ENCODE data around the gene EPB41L2. TPM values are rescaled to one million over a fixed set of nuclear protein-coding genes. Genes with fewer than 3 reads are reported as not detected.
A peak's percentile ranks its signal among the peaks of the same experiment; 100 is the strongest.

Gene EPB41L2
- total and polyA plus RNA-seq, 3 experiments from 2014 or later = 4.6 to 30.9 (median 27.2) TPM

DNA sequence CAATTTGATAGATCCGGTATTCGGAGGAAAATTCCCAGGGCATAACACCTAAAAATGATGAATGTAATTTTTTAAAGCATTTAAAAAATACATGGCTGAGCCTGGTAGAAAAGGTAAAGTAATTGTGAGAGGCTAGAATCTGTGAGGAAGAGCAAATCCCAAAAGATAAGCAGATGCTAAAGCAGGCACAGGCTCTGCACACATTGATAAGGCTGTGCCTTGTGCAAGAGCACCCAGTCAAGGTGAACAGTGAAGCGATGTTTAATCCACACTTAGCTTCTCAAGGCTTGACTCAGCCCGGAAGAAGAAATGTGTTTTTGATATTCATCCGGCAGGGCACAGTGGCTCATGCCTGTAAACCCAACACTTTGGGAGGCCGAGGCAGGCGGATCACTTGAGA, 5.1 kb upstream of the EPB41L2 start:
- H3K27ac Mint-ChIP-seq = no peak overlapping the region
- H3K4me1 Mint-ChIP-seq = peaks cover 6 to 8% (median 8%) of the 10 kb centered on the region in 3 donors
- Histone ChIP-seq H3K9me3 (ENCODE audit: low read length) (no peaks in the 10 kb centered on the region), H3K36me3 (ENCODE audit: insufficient read depth, low read length) (no peaks in the 10 kb centered on the region), H3K4me1 (ENCODE audit: insufficient read depth, low read length) (peaks cover 7% of the 10 kb centered on the region), H3K27me3 (ENCODE audit: insufficient read depth, low read length, poor library complexity, severe bottlenecking) (no peaks in the 10 kb centered on the region), H3K4me3 (ENCODE audit: low read length) (no peak overlapping the region), H3K27ac (ENCODE audit: low read depth, low read length) (no peak overlapping the region)
- H3K27me3 Mint-ChIP-seq = peaks cover 0 to 8% of the 10 kb centered on the region in 2 donors
- H3K36me3 Mint-ChIP-seq = no peaks in the 10 kb centered on the region
- H3K4me3 Mint-ChIP-seq = no peak overlapping the region
- peaks cover 0 to 2% (median 0%) of the 10 kb centered on the region in 5 donors for H3K9me3 Mint-ChIP-seq
- ChIA-PET POLR2A (no interaction called here), CTCF (interaction anchor here (0.6 kb wide), 1 partner anchor 55 kb away, joined by 3 read pairs; no protein-coding TSS in a partner anchor)
- no peak for DNase-seq

DNA sequence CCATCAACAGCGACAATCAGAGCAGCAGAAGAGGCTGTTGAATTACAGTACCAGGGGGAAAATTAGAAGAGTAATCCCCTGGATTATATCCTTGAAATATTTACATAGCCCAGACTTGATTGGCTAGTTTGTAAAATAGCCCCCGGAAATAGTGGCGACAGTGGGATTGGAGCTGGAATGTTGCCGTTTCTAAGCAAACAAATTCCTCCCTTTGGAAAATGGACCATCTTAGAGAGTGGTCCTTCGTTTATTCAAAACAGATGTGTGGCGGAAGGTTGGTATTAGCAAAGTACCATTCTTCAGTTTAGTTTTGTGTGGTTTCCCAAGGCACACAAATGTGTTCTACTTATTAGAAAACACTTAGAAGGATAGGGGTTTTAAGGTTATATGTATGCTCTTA, 4.5 kb upstream of the EPB41L2 start:
- no peak for DNase-seq
- no peak overlapping the region for H3K27ac ChIP-seq (ENCODE audit: low read depth, low read length)
- peaks cover 7% of the 10 kb centered on the region for H3K4me1 ChIP-seq (ENCODE audit: insufficient read depth, low read length)
- no peaks in the 10 kb centered on the region for H3K27me3 ChIP-seq (ENCODE audit: insufficient read depth, low read length, poor library complexity, severe bottlenecking)
- no peaks in the 10 kb centered on the region for H3K9me3 ChIP-seq (ENCODE audit: low read length)
- ChIA-PET POLR2A (no interaction called here), CTCF (no interaction called here)
- H3K4me3 ChIP-seq (ENCODE audit: low read length) = no peak overlapping the region
- Mint-ChIP-seq H3K4me1 (peaks cover 6 to 8% (median 8%) of the 10 kb centered on the region in 3 donors), H3K27me3 (peaks cover 0 to 8% of the 10 kb centered on the region in 2 donors), H3K9me3 (peaks cover 0 to 2% (median 0%) of the 10 kb centered on the region in 5 donors), H3K36me3 (peaks cover 0 to 2% (median 0%) of the 10 kb centered on the region in 3 donors), H3K4me3 (no peak overlapping the region), H3K27ac (no peak overlapping the region)
- H3K36me3 ChIP-seq (ENCODE audit: insufficient read depth, low read length) = no peaks in the 10 kb centered on the region

DNA sequence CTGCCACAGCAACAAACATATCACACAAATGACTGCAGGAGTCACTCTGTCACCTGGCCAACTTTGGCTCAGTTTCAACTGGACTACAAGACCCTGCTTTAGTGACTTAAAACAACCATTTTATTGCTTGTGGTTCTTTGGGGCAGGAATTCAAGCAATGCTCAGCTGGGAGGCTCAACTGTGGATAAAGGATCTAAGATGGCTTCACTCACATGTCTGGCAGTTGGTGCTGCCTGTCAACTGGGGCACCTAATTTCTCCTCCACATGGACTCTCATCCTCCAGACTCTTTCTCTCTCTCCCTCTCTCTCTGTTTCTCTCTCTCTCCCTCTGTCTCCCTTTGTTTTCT, 2.8 kb upstream of the EPB41L2 start:
- CTCF ChIA-PET = no interaction called here

DNA sequence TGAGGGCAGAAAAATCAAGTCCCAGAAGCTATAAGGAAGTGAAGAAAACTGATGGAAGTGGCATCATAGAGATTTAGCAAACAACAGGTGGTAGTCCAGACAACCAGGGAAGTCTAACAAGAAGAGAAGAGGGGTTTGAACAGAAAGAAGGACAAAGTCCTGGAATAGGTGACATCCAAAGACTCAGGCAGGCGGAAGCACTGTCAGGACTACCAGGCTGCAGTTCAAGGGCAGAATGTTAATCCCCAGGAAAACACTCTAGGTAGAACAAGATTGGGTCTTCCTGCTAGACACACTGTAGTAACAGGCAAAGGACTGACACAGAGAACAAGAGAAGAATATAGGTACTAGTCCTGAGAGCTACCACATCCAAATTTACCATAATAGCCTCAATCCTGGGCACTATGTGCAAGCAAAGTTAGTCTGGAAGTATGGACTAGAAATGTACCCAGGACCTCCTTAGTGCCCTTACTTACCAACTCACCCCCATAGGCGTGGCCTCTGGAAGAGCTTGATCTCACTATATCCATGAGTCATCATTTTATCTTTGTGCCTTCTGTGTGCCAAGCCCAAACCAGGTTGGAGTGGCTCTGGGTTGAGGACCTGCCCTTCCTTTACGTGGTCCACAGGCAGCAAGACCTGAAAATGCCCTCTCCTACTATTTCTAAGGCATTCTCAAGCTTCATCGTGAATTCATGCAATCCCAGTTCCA, 2.2 kb upstream of the EPB41L2 start:
- Mint-ChIP-seq H3K4me3 (peak overlapping the region in 1 of 7 donors; percentile 50), H3K4me1 (peaks cover 22 to 27% (median 26%) of the 10 kb centered on the region in 3 donors), H3K27me3 (peaks cover 0 to 6% of the 10 kb centered on the region in 2 donors), H3K9me3 (peaks cover 0 to 2% (median 0%) of the 10 kb centered on the region in 5 donors), H3K27ac (no peak overlapping the region), H3K36me3 (peaks cover 0 to 2% (median 0%) of the 10 kb centered on the region in 3 donors)
- DNase-seq = no peak
- H3K4me3 ChIP-seq (ENCODE audit: low read length) = no peak overlapping the region
- POLR2A ChIA-PET = no interaction called here
- H3K27ac ChIP-seq (ENCODE audit: low read depth, low read length) = no peak overlapping the region
- H3K36me3 ChIP-seq (ENCODE audit: insufficient read depth, low read length) = no peaks in the 10 kb centered on the region
- H3K4me1 ChIP-seq (ENCODE audit: insufficient read depth, low read length) = peaks cover 14% of the 10 kb centered on the region
- H3K27me3 ChIP-seq (ENCODE audit: insufficient read depth, low read length, poor library complexity, severe bottlenecking) = no peaks in the 10 kb centered on the region
- no peaks in the 10 kb centered on the region for H3K9me3 ChIP-seq (ENCODE audit: low read length)
- CTCF ChIA-PET = no interaction called here

More for the DNA sequence above, 2.8 kb upstream of the EPB41L2 start:
- H3K27me3 Mint-ChIP-seq = peaks cover 0 to 8% of the 10 kb centered on the region in 2 donors
- H3K27ac ChIP-seq (ENCODE audit: low read depth, low read length) = no peak overlapping the region
- H3K36me3 Mint-ChIP-seq = peaks cover 0 to 2% (median 0%) of the 10 kb centered on the region in 3 donors
- no peak overlapping the region for H3K4me3 ChIP-seq (ENCODE audit: low read length)
- H3K27me3 ChIP-seq (ENCODE audit: insufficient read depth, low read length, poor library complexity, severe bottlenecking) = no peaks in the 10 kb centered on the region
- no peaks in the 10 kb centered on the region for H3K36me3 ChIP-seq (ENCODE audit: insufficient read depth, low read length)
- peaks cover 0 to 2% (median 0%) of the 10 kb centered on the region in 5 donors for H3K9me3 Mint-ChIP-seq
- POLR2A ChIA-PET = no interaction called here
- DNase-seq = no peak
- no peak overlapping the region for H3K27ac Mint-ChIP-seq
- peak overlapping the region in 1 of 7 donors; percentile 1 for H3K4me3 Mint-ChIP-seq
- no peaks in the 10 kb centered on the region for H3K9me3 ChIP-seq (ENCODE audit: low read length)
- H3K4me1 ChIP-seq (ENCODE audit: insufficient read depth, low read length) = peaks cover 14% of the 10 kb centered on the region
- peaks cover 16 to 22% (median 21%) of the 10 kb centered on the region in 3 donors for H3K4me1 Mint-ChIP-seq

DNA sequence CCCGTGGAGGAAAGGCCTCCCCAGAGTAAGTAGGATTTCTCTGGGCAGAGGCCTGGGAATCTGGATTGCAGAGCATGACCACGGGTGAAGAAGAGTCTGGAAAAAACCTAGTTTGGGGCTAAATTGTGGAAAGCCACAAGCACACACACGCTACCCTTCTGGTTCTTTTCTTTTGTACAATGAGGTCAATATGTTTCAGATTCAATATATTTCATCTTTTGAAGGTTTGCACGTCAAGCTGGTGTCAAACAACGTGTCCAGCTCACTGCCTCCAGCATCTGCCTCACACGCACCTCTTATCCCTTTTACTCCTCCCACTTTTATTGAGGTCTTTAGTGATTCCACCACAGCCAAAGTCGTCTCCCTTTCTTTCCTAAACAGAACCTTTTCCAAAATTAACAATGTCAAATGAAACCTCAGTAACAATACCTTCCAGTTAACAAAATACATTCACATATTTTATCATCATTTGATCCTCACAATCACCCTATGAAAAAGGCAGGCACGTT, 773 bp upstream of the EPB41L2 start:
- Mint-ChIP-seq H3K27ac (peak overlapping the region; percentile 6 to 64 (median 36)), H3K9me3 (no peaks in the 10 kb centered on the region), H3K4me1 (peaks cover 22 to 28% (median 27%) of the 10 kb centered on the region in 3 donors), H3K36me3 (peaks cover 0 to 2% (median 0%) of the 10 kb centered on the region in 3 donors), H3K4me3 (peak overlapping the region; percentile 63 to 93 (median 84)), H3K27me3 (peaks cover 0 to 6% of the 10 kb centered on the region in 2 donors)
- Histone ChIP-seq H3K27me3 (ENCODE audit: insufficient read depth, low read length, poor library complexity, severe bottlenecking) (no peaks in the 10 kb centered on the region), H3K4me1 (ENCODE audit: insufficient read depth, low read length) (peaks cover 14% of the 10 kb centered on the region), H3K27ac (ENCODE audit: low read depth, low read length) (no peak overlapping the region), H3K36me3 (ENCODE audit: insufficient read depth, low read length) (no peaks in the 10 kb centered on the region), H3K4me3 (ENCODE audit: low read length) (peak overlapping the region; percentile 55), H3K9me3 (ENCODE audit: low read length) (no peaks in the 10 kb centered on the region)
- peak in 1 of 5 donors; percentile 46 for DNase-seq
- ChIA-PET CTCF (no interaction called here), POLR2A (no interaction called here)

DNA sequence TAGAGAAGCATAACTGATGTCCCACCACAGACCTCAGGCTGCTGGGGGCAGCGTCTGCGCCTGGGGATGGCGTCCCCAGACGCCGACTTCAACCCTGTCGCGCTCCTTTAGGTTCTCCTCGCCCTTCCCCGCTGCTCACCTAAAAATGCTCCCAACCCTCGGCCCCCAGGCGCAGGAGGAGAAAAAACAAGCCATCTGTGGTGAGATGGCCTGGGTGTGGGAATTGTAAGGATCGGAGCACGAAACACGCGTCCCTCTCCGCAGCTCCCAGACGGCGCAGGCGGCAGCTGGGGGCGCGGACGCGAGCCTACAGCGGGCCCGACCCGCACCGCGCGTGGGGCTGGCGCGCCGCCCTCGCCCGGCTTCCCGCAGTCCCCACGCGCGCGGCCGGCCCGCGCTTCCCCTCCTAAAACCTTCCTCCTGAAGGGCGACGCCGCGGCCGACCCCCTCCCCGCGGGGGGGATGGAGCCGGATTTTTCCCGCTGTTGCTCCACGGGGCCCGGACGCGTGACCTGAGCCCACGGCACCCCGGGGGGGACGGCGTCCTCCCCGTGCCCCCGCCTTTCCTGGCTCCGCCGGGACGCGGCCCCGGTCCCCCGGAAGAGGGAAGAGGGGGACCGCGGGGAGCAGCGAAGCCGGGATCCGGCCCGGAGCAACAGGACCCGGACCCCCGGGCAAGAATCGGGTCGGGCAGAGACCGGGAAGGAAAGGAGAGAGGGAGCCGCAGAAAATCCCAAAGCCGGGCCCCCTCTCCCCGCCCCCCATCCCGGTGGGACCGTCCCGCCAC, 611 bp downstream of the EPB41L2 start:
- Histone ChIP-seq H3K4me3 (ENCODE audit: low read length) (peak overlapping the region; percentile 50), H3K27ac (ENCODE audit: low read depth, low read length) (peak overlapping the region; percentile 12), H3K27me3 (ENCODE audit: insufficient read depth, low read length, poor library complexity, severe bottlenecking) (no peaks in the 10 kb centered on the region), H3K36me3 (ENCODE audit: insufficient read depth, low read length) (no peaks in the 10 kb centered on the region), H3K4me1 (ENCODE audit: insufficient read depth, low read length) (peaks cover 14% of the 10 kb centered on the region), H3K9me3 (ENCODE audit: low read length) (no peaks in the 10 kb centered on the region)
- Mint-ChIP-seq H3K27me3 (peaks cover 0 to 2% of the 10 kb centered on the region in 2 donors), H3K4me1 (peaks cover 22 to 28% (median 27%) of the 10 kb centered on the region in 3 donors), H3K36me3 (peaks cover 0 to 2% (median 0%) of the 10 kb centered on the region in 3 donors), H3K4me3 (peak overlapping the region; percentile 80 to 95 (median 86)), H3K27ac (peak overlapping the region in 5 of 8 donors; percentile 60 to 95 (median 65)), H3K9me3 (no peaks in the 10 kb centered on the region)
- peak in 4 of 5 donors; percentile 7 to 50 (median 34) for DNase-seq
- POLR2A ChIA-PET = no interaction called here
- CTCF ChIA-PET = no interaction called here

DNA sequence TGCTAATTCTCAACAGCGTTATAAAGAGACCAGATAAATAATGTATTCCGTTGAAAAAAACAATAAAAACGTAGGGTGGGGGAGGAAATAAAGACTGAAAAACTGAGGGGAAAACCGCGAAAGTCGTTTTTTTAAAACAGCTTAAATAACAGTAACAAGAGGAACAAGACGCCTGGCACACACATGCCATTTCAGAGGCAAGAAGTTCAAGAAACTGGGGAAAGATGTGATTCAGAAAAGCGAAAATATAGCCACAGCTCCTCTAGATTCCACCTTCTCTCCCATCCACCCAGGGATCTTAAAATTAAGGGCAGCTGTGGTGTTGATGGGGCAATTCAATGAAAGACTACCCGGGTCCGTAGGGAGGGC, 1.3 kb downstream of the EPB41L2 start:
- Histone ChIP-seq H3K4me1 (ENCODE audit: insufficient read depth, low read length) (peaks cover 14% of the 10 kb centered on the region), H3K27me3 (ENCODE audit: insufficient read depth, low read length, poor library complexity, severe bottlenecking) (no peaks in the 10 kb centered on the region), H3K9me3 (ENCODE audit: low read length) (no peaks in the 10 kb centered on the region), H3K4me3 (ENCODE audit: low read length) (no peak overlapping the region), H3K36me3 (ENCODE audit: insufficient read depth, low read length) (no peaks in the 10 kb centered on the region), H3K27ac (ENCODE audit: low read depth, low read length) (no peak overlapping the region)
- Mint-ChIP-seq H3K36me3 (peaks cover 0 to 2% (median 0%) of the 10 kb centered on the region in 3 donors), H3K27ac (peak overlapping the region in 7 of 8 donors; percentile 21 to 95 (median 75)), H3K4me3 (peak overlapping the region; percentile 70 to 93 (median 86)), H3K27me3 (peaks cover 0 to 2% of the 10 kb centered on the region in 2 donors), H3K9me3 (peaks cover 0 to 4% (median 0%) of the 10 kb centered on the region in 5 donors), H3K4me1 (peaks cover 22 to 28% (median 27%) of the 10 kb centered on the region in 3 donors)
- POLR2A ChIA-PET = no interaction called here
- no peak for DNase-seq
- CTCF ChIA-PET = no interaction called here

Measured in CD8-positive, alpha-beta memory T cell (primary cell).